Measurements from ENCODE around the gene C6orf132. TPM values are rescaled to one million over a fixed set of nuclear protein-coding genes. Genes with fewer than 3 reads are reported as not detected.

Gene C6orf132
- total RNA-seq, 1 experiment from 2014 or later, result 48.4 TPM

GRCh38 chr6:42138190-42138589 lies 4.2 kb downstream of the C6orf132 start:
- H3K36me3 Mint-ChIP-seq (ENCODE audit: insufficient read depth in 1 of 3, low read depth in 3 of 3), result peaks cover 6 to 31% (median 14%) of the 10 kb centered on the region in 3 experiments
- no peaks in the 10 kb centered on the region for H3K27me3 ChIP-seq (ENCODE audit: insufficient read depth, low read length)
- H3K9me3 Mint-ChIP-seq, result no peaks in the 10 kb centered on the region
- H3K27ac ChIP-seq (ENCODE audit: insufficient read length, low read depth, low read length), result peak overlapping the region; percentile 91
- H3K9ac ChIP-seq (ENCODE audit: extremely low read depth, insufficient read length, low read length), result no peak overlapping the region
- no peak overlapping the region for H3K14ac ChIP-seq (ENCODE audit: insufficient read depth, low read length)
- H3K4ac ChIP-seq (ENCODE audit: low read depth, low read length), result no peak overlapping the region
- no peak for TF ChIP-seq CTCF (conservative IDR thresholded peaks at IDR 0.05)
- no peak overlapping the region for H3K56ac ChIP-seq (ENCODE audit: insufficient read length, low read depth, low read length)
- no CpG with 5 or more reads among the region's 6 CpGs for WGBS (ENCODE audit: extremely low coverage, insufficient read length, low lambda C conversion rate)
- H3K27ac Mint-ChIP-seq, result peak overlapping the region; percentile 84 to 94 (median 86)
- H2BK5ac ChIP-seq (ENCODE audit: insufficient read length, low read length), result no peak overlapping the region
- H2BK120ac ChIP-seq (ENCODE audit: low read depth, low read length, poor library complexity, severe bottlenecking), result no peak overlapping the region
- no peak overlapping the region for H3K4me2 ChIP-seq (ENCODE audit: insufficient read depth, insufficient read length, low read length)
- peaks cover 13% of the 10 kb centered on the region for H3K23me2 ChIP-seq (ENCODE audit: insufficient read length, low read depth, low read length, poor library complexity, severe bottlenecking)
- H3K79me2 ChIP-seq (ENCODE audit: insufficient read depth, low read length), result peaks cover 22% of the 10 kb centered on the region; the same call in 1 of the 2 replicates
- H2AK5ac ChIP-seq (ENCODE audit: insufficient read length, low read length), result no peak overlapping the region
- peak overlapping the region in 1 of 2 experiments; percentile 49; a peak in 3 of 5 replicates for H3K4me3 Mint-ChIP-seq
- peaks cover 21% of the 10 kb centered on the region for H3K4me1 ChIP-seq (ENCODE audit: insufficient read depth, low read length)
- H3T11ph ChIP-seq (ENCODE audit: low read length), result no peak overlapping the region
- no peak overlapping the region for H2AFZ ChIP-seq (ENCODE audit: low read length)
- no peak overlapping the region for H2BK12ac ChIP-seq (ENCODE audit: insufficient read length, low read depth, low read length)
- no peak overlapping the region for H4K8ac ChIP-seq (replicated peaks; ENCODE audit: insufficient read length, low read depth, low read length)
- H4K91ac ChIP-seq (ENCODE audit: insufficient read length, low read depth, low read length), result no peak overlapping the region
- no peak for DNase-seq
- H3K79me1 ChIP-seq (ENCODE audit: insufficient read depth, low read depth, low read length, poor library complexity, severe bottlenecking), result no peaks in the 10 kb centered on the region
- no peak overlapping the region for H3K23ac ChIP-seq (ENCODE audit: insufficient read length, low read depth, low read length)
- no peaks in the 10 kb centered on the region for H4K20me1 ChIP-seq (ENCODE audit: control insufficient read depth, insufficient read depth, insufficient read length)
- no peaks in the 10 kb centered on the region for H3K9me3 ChIP-seq (ENCODE audit: control insufficient read depth, low read depth, low read length)
- no peak overlapping the region for H2BK15ac ChIP-seq (ENCODE audit: low read depth, low read length)
- no peak overlapping the region for H2BK20ac ChIP-seq (ENCODE audit: low read depth, low read length, poor library complexity, severe bottlenecking)
- no peak overlapping the region for H4K5ac ChIP-seq (ENCODE audit: insufficient read length, low read depth, low read length)
- no peak overlapping the region for H3K18ac ChIP-seq (ENCODE audit: insufficient read length, low read depth, low read length)
- H3K27me3 Mint-ChIP-seq (ENCODE audit: low read depth), result peaks cover 1% of the 10 kb centered on the region; the same call in 1 of the 2 replicates
- H3K4me1 Mint-ChIP-seq, result peaks cover 69 to 73% of the 10 kb centered on the region in 2 experiments
